ENCODE results near the gene DENR.

DNA sequence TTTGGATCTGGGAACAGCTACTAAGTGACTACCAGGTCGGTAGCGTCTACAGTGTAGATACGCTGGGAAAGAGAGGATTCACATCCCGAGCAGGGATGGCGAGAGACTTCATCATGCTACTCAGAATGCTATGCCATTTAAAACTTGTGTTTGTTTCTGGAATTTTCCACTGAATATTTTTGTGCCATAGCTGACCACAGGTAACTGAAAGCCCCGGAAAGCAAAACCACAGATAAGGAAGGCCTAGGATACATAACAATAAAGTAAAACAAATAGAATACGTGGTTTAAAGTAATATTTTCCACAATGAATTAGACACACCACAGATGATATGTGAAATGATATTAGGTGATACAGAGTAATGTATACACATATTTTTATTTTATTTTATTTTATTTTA, 14.1 kb upstream of the DENR start:
- TF ChIP-seq POLR2A (IDR thresholded peaks at IDR 0.05): no peak
- TF ChIP-seq, protein P1, sequence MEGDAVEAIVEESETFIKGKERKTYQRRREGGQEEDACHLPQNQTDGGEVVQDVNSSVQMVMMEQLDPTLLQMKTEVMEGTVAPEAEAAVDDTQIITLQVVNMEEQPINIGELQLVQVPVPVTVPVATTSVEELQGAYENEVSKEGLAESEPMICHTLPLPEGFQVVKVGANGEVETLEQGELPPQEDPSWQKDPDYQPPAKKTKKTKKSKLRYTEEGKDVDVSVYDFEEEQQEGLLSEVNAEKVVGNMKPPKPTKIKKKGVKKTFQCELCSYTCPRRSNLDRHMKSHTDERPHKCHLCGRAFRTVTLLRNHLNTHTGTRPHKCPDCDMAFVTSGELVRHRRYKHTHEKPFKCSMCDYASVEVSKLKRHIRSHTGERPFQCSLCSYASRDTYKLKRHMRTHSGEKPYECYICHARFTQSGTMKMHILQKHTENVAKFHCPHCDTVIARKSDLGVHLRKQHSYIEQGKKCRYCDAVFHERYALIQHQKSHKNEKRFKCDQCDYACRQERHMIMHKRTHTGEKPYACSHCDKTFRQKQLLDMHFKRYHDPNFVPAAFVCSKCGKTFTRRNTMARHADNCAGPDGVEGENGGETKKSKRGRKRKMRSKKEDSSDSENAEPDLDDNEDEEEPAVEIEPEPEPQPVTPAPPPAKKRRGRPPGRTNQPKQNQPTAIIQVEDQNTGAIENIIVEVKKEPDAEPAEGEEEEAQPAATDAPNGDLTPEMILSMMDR (IDR thresholded peaks at IDR 0.05): no peak

Data from upper lobe of left lung (tissue), 4 donors.